KOPT-K1 (cell line): ENCODE measurements around the gene NCK1.
"Not testable (repeated sequence)": the region's sequence is repeated elsewhere in the genome, so short reads cannot be mapped to it uniquely, and the experiment has no call there.

Experiments used
- H3K27ac ChIP-seq: fragments of 200-600 bp; sonication (generic); 2 replicates; pipeline ENCODE4 v1.5.1; 2016; ENCODE audit warnings: antibody characterized with exemption, mild to moderate bottlenecking, low read depth, low read length; ENCODE audit not compliant: poor library complexity, severe bottlenecking
- H3K36me3 ChIP-seq: fragments of 200-600 bp; sonication (generic); 2 replicates; pipeline ENCODE4 v1.5.1; 2017; ENCODE audit warnings: antibody characterized with exemption, mild to moderate bottlenecking, low read length, moderate library complexity; ENCODE audit not compliant: insufficient read depth
- H3K9me3 ChIP-seq: fragments of 200-600 bp; sonication (generic); 2 replicates; pipeline ENCODE4 v1.5.1; 2017; ENCODE audit warnings: antibody characterized with exemption, low read length, mild to moderate bottlenecking; ENCODE audit not compliant: insufficient read depth, poor library complexity, severe bottlenecking

NCK1 gene

GRCh38 chr3:136842294-136842693 is 19.7 kb upstream of the NCK1 start:
- H3K36me3 ChIP-seq, result peaks cover 40% of the 10 kb centered on the region
- H3K9me3 ChIP-seq, result no peaks in the 10 kb centered on the region
- H3K27ac ChIP-seq, result no peak overlapping the region

- Histone ChIP-seq H3K9me3 (no peaks in the 10 kb centered on the region), H3K27ac (no peak overlapping the region), H3K36me3 (peaks cover 46% of the 10 kb centered on the region)
Measured at GRCh38 chr3:136844724-136845123, 17.3 kb upstream of the NCK1 start.

GRCh38 chr3:136852180-136852579 is 9.8 kb upstream of the NCK1 start:
- H3K9me3 ChIP-seq, result no peaks in the 10 kb centered on the region
- peaks cover 35% of the 10 kb centered on the region for H3K36me3 ChIP-seq
- no peak overlapping the region for H3K27ac ChIP-seq

GRCh38 chr3:136856665-136857064 is 5.3 kb upstream of the NCK1 start:
- Histone ChIP-seq H3K36me3 (peaks cover 26% of the 10 kb centered on the region), H3K27ac (no peak overlapping the region), H3K9me3 (no peaks in the 10 kb centered on the region)

- Histone ChIP-seq H3K36me3 (peaks cover 26% of the 10 kb centered on the region), H3K9me3 (no peaks in the 10 kb centered on the region), H3K27ac (no peak overlapping the region)
Measured at GRCh38 chr3:136858381-136858780, 3.6 kb upstream of the NCK1 start.

- H3K36me3 ChIP-seq, result peaks cover 20% of the 10 kb centered on the region
- peak overlapping the region; percentile 91 for H3K27ac ChIP-seq
- H3K9me3 ChIP-seq, result no peaks in the 10 kb centered on the region
Measured at GRCh38 chr3:136860541-136860940, 1.5 kb upstream of the NCK1 start.

GRCh38 chr3:136862617-136863322 is 762 bp downstream of the NCK1 start:
- H3K27ac ChIP-seq, result peak overlapping the region; percentile 91
- H3K9me3 ChIP-seq, result no peaks in the 10 kb centered on the region
- H3K36me3 ChIP-seq, result peaks cover 16% of the 10 kb centered on the region

- H3K27ac ChIP-seq, result no peak overlapping the region
- peaks cover 76% of the 10 kb centered on the region for H3K36me3 ChIP-seq
- H3K9me3 ChIP-seq, result peaks cover 21% of the 10 kb centered on the region
Measured at GRCh38 chr3:136869282-136869681, 7.3 kb downstream of the NCK1 start.

GRCh38 chr3:136872258-136872657 is 10.2 kb downstream of the NCK1 start:
- not testable (repeated sequence) for H3K27ac ChIP-seq
- Histone ChIP-seq H3K9me3 (peaks cover 21% of the 10 kb centered on the region), H3K36me3 (peaks cover 76% of the 10 kb centered on the region)

- H3K36me3 ChIP-seq, H3K9me3 ChIP-seq: not testable (repeated sequence)
Measured at GRCh38 chr3:136879510-136879909, 17.5 kb downstream of the NCK1 start.

GRCh38 chr3:136882571-136882970 is 20.6 kb downstream of the NCK1 start:
- Histone ChIP-seq H3K36me3 (no peaks in the 10 kb centered on the region), H3K27ac (no peak overlapping the region), H3K9me3 (no peaks in the 10 kb centered on the region)

More at GRCh38 chr3:136879510-136879909, 17.5 kb downstream of the NCK1 start:
- not testable (repeated sequence) for H3K27ac ChIP-seq

GRCh38 chr3:136883967-136884720 is 22.1 kb downstream of the NCK1 start:
- peaks cover 1% of the 10 kb centered on the region for H3K9me3 ChIP-seq
- H3K36me3 ChIP-seq, result 0 out of 2 replicates have a peak, but pooled peaks cover 5% of the 10 kb centered on the region
- peak overlapping the region; percentile 83 for H3K27ac ChIP-seq

GRCh38 chr3:136885357-136886213 is 23.6 kb downstream of the NCK1 start:
- H3K27ac ChIP-seq, result peak overlapping the region; percentile 83
- peaks cover 8% of the 10 kb centered on the region for H3K36me3 ChIP-seq
- H3K9me3 ChIP-seq, result peaks cover 5% of the 10 kb centered on the region

- Histone ChIP-seq H3K36me3 (peaks cover 15% of the 10 kb centered on the region), H3K9me3 (peaks cover 17% of the 10 kb centered on the region), H3K27ac (no peak overlapping the region)
Measured at GRCh38 chr3:136889947-136890346, 27.9 kb downstream of the NCK1 start.
